GDM1 (cell line): Measurements from ENCODE around the gene ANK3.

Experiments used
- DNase-seq: peaks from one replicate; lab custom pipeline; 2025; lab: John Stamatoyannopoulos, UW

ANK3 gene

DNA sequence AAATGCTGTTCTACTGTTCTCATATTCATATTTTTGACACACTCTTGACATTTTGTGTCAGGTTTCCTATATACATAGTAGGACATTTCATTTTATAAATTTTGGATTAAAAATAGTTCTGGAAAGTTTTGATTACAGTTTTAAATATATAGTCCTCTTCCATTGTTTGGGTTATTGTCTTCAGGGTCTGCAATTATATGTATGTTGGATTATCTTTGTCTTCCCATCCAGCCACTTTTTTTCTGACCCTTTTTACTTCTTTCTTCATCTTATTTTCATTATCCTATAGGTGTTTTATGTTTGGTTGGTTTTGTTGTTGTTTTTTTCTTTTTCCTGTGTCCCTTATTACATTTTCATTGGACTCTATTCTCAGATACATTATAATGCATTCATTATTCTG is 412.2 kb downstream of the ANK3 start:
- no peak for DNase-seq

DNA sequence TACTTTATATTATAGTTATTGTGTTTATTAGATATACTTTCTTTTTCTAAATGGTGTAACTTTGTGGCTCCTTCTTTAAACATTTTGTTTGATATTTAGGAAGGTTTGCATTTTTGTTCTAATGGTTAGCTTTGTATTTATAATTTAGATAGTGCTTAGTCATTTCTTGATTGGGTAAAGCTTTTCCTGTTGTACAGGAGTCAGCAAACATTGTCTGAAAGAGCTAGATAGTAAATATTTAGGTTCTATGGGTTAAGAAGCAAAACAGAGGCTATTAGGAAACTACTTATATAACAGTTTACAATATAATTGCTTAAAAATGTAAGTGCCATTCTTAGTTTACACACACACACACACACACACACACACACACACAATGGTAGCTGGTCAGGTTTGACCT is 412.8 kb downstream of the ANK3 start:
- DNase-seq, result no peak
